Left cardiac atrium (tissue), 4 donors: ENCODE measurements around the gene PRKCE. TPM values are rescaled to one million over a fixed set of nuclear protein-coding genes. Genes with fewer than 3 reads are reported as not detected.
A peak's percentile ranks its signal among the peaks of the same experiment; 100 is the strongest.

ENCODE experiments used
- ATAC-seq, 2 donors: fragments of 200-7000 bp; cut with Tn5 transposase; one replicate each; pipeline ENCODE4 v1.9.1; 2020; ENCODE audit warnings: mild to moderate bottlenecking in 2 of 2, moderate library complexity in 2 of 2
- DNase-seq: peaks from one replicate; pipeline ENCODE4 v3.0.0-alpha.2; 2020
- intact Hi-C, 2 donors: fragments of 100-400 bp; cut with DNase I; formaldehyde crosslinking; loops; one replicate each; pipeline versions ENCODE4 v1.14.1 to v1.15.1; 2022 to 2023
- total RNA-seq, 2 donors: library from RNA; stranded (reverse); fragmentation: NEBNext Ultra II Directional; extraction: Animal tissue kit (Norgen Biotek cat#: 25700); gene quantifications; one replicate each; pipeline ENCODE4 v1.2.1, GENCODE V29; 2021
- donor health status: DM: no; HTN: yes; CAD: no.
- donor health status: DM: no; HTN: yes; CAD: no; lungs with severe emphysema.
- donor health status: DM: yes; HTN: yes; CAD: no.
- donor health status: Dilated cardiomyopathy.

Gene PRKCE
- total RNA-seq, 2 donors from 2014 or later: 17.9 to 24.8 TPM

- DNase-seq: peak; percentile 63
- intact Hi-C loops: no loop called here
- peak; percentile 70 to 81 for ATAC-seq
These were observed 340.7 kb downstream of the PRKCE start for GRCh38 chr2:45992021-45992740.

- intact Hi-C loops: loop anchor here in 1 of 2 donors (1.0 kb wide), 1 partner anchor 468 kb away; no protein-coding TSS in a partner anchor
- ATAC-seq (peak in 1 of 2 donors; percentile 14), DNase-seq (no peak)
These were observed 341.4 kb downstream of the PRKCE start for GRCh38 chr2:45992741-45993475.

DNA sequence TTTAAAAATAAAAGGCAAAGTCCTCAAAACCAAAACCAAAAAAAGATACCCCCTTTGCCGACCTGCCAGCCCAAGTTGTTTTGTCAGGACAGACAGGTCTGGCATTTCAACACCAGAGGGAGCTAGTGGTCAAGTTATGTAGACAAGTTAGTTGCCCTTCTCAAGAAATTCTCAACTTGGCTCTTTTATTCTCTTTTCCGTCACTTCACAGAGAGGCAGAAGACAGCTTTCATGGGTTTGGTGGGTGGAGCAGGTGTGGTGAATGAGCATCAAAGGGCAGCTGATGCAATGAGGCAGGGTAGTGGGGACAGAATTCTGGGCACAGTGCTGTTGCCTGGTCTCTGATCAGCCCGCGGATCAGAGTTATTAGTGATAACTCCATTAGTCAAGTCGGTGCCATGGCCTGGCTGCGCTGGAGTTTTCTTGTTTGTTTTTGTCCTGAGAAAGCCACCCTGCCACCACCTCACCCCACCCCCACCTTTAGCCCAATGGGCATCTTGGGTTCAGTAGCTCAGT lies 342.1 kb downstream of the PRKCE start:
- ATAC-seq: peak; percentile 58 to 75
- DNase-seq: peak; percentile 60
- intact Hi-C loops: loop anchor here in 1 of 2 donors (1.0 kb wide), 1 partner anchor 468 kb away; no protein-coding TSS in a partner anchor

DNA sequence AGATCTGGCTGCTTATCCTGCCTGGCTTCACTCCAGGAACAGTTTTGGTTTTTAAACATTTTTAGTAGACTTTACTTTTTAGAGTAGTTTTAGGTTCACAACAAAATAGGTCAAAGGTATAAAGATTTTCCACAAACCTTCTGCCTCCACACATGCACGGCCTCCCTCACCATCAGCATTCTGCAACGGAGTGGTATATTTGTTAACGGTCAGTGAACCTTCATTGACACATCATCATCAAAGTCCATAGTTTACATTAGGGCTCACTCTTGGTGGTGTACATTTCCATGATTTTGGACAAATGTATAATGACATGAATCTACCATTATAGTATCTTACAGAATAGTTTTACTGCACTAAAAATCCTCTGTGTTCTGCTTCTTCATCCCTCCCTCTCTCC lies 342.6 kb downstream of the PRKCE start:
- intact Hi-C loops: no loop called here
- ATAC-seq (no peak), DNase-seq (no peak)

DNA sequence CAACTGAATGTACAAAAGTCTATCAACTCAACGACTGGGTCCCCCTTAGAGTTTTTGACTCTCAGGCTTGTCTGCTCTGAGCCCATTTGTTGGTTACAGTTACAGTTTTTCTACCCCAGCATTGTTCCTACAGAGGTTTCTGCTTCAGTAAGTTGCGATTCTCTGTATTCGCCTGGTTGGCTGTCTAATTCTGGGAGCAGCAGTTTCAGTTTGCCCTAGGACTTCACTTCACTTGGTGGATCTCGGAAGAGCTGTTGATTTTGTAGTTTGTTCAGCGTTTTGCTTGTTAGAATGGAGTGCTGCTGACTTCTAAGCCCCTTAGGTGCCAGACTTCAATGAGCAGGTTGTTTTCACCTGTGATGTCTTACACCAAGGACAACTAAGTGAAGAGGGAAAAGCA lies 349.2 kb downstream of the PRKCE start:
- ATAC-seq (no peak), DNase-seq (no peak)
- intact Hi-C loops: loop anchor here (10.0 kb wide), 2 partner anchors 374 to 894 kb away; no protein-coding TSS in a partner anchor

GRCh38 chr2:46001290-46001689 lies 349.8 kb downstream of the PRKCE start:
- DNase-seq (no peak), ATAC-seq (peak in 1 of 2 donors; percentile 31)
- intact Hi-C loops: loop anchor here (10.0 kb wide), 2 partner anchors 374 to 894 kb away; no protein-coding TSS in a partner anchor

GRCh38 chr2:46001741-46002506 lies 350.4 kb downstream of the PRKCE start:
- DNase-seq (no peak), ATAC-seq (peak; percentile 55 to 62)
- intact Hi-C loops: loop anchor here (10.0 kb wide), 2 partner anchors 373 to 893 kb away; no protein-coding TSS in a partner anchor

- intact Hi-C loops: loop anchor here (10.0 kb wide), 2 partner anchors 372 to 892 kb away; no protein-coding TSS in a partner anchor
- peak; percentile 49 to 88 for ATAC-seq
These were observed 351.0 kb downstream of the PRKCE start for GRCh38 chr2:46002507-46002883.

GRCh38 chr2:46002947-46003346 lies 351.5 kb downstream of the PRKCE start:
- ATAC-seq (no peak), DNase-seq (no peak)
- intact Hi-C loops: loop anchor here (10.0 kb wide), 2 partner anchors 372 to 892 kb away; no protein-coding TSS in a partner anchor

More at GRCh38 chr2:46002507-46002883, 351.0 kb downstream of the PRKCE start:
- no peak for DNase-seq

DNA sequence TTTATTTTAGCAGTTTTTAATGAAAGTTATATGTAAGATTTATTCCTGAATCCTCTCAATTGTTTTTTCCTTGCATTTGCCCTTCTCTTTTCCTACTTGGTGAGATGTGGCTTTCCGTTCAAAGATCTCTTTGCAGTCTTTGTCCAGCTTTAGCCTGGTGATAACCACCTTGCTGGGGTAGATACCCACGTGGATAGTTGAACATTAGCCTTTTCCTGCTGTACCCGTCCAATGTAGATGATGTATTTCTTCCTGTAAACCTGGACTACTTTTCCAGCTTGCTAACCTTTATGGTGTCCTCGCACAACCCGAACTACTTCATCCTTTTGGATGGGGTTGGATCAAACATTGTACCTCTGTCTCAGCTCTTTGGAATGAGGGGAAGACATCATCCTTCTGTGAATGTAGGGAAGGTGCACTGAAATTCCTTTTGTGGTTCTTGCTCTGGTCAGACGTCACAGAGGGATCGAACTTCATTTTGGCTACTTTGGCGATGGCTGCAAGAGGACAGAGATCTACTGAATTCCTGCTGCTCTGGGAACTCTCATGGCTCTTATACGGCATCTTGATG lies 352.5 kb downstream of the PRKCE start:
- no peak for DNase-seq
- intact Hi-C loops: loop anchor here (10.0 kb wide), 2 partner anchors 371 to 891 kb away; no protein-coding TSS in a partner anchor
- ATAC-seq: no peak

DNA sequence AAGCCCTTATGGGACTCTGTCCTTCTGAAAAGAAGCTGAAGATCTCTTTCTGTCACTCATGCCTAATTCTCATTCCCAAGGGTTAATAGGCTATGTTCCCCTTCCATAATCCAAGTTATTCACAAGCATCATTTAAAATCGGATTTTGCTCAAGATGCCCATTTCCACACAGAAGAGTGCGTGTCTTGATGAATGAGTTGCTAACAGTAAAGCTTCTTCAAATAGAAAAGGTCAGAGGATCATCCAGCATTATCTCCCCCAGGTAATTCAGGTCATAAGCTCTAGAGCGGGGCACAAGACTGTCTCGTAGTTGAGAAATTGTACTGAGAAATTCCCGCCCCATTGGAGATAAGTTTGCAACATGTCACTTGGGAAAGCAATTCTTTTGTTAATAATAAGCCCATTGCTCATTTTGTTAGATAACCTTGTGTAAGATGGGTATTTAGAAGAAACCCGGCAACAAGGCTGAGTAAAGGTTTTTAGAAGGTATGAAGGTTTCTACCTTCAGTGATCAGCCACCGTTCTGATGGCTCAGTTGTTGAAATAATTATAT lies 355.1 kb downstream of the PRKCE start:
- ATAC-seq: no peak
- intact Hi-C loops: loop anchor here (10.0 kb wide), 2 partner anchors 368 to 888 kb away; no protein-coding TSS in a partner anchor
- DNase-seq: no peak

GRCh38 chr2:46007412-46007811 lies 355.9 kb downstream of the PRKCE start:
- ATAC-seq: no peak
- no peak for DNase-seq
- intact Hi-C loops: loop anchor here (10.0 kb wide), 2 partner anchors 367 to 887 kb away; no protein-coding TSS in a partner anchor

GRCh38 chr2:46008091-46008870 lies 356.8 kb downstream of the PRKCE start:
- intact Hi-C loops: loop anchor here (10.0 kb wide), 2 partner anchors 367 to 887 kb away; no protein-coding TSS in a partner anchor
- ATAC-seq: no peak
- DNase-seq: no peak

- no peak for DNase-seq
- intact Hi-C loops: loop anchor here (10.0 kb wide), 2 partner anchors 365 to 885 kb away; no protein-coding TSS in a partner anchor
These were observed 357.8 kb downstream of the PRKCE start for GRCh38 chr2:46009315-46009714.

GRCh38 chr2:46009772-46010171 lies 358.3 kb downstream of the PRKCE start:
- intact Hi-C loops: loop anchor here (5.0 to 10.0 kb wide), 3 partner anchors 358 to 885 kb away; no protein-coding TSS in a partner anchor
- no peak for ATAC-seq
- no peak for DNase-seq

More at GRCh38 chr2:46009315-46009714, 357.8 kb downstream of the PRKCE start:
- ATAC-seq: no peak

- DNase-seq (no peak), ATAC-seq (no peak)
- intact Hi-C loops: loop anchor here in 1 of 2 donors (5.0 kb wide), 1 partner anchor 357 kb away; no protein-coding TSS in a partner anchor
These were observed 358.9 kb downstream of the PRKCE start for GRCh38 chr2:46010223-46010924.
